ENCODE results near the gene SLC15A5. TPM values are rescaled to one million over a fixed set of nuclear protein-coding genes. Genes with fewer than 3 reads are reported as not detected.

Gene SLC15A5
- total and polyA plus RNA-seq, 2 of the 4 experiments (the other 2 are of a cell fraction) = not detected

DNA sequence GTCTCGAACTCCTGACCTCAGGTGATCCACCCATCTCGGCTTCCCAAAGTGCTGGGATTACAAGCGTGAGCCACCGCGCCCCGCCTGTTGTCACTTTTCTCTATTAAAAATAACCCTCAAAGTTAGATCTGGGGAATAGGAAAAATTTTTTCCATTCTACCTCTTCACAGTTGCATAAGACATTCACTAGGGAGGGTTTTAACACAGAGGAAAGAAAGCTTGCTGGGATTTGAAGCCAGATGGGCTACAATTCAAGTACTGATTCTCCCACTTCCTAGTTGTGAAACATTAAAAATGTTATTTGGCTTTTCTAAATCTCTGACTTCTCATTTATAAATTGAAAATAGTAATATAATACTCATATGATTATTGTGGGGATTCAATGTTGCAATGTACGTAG is 23.3 kb upstream of the SLC15A5 start:
- H3K9me1 ChIP-seq (ENCODE audit: insufficient read depth, low read length) = no peaks in the 10 kb centered on the region
- no peak overlapping the region for H2AK9ac ChIP-seq (replicated peaks; ENCODE audit: low read depth, low read length, poor library complexity)
- H2BK15ac ChIP-seq (ENCODE audit: low read depth, low read length) = no peak overlapping the region
- no peak overlapping the region for H2BK5ac ChIP-seq (ENCODE audit: low read depth, low read length, poor library complexity, severe bottlenecking)
- no peak overlapping the region for H3K14ac ChIP-seq (replicated peaks; ENCODE audit: low read depth, low read length)
- no peak overlapping the region for H2BK20ac ChIP-seq (ENCODE audit: low read depth, low read length)
- DNase-seq (no peak), ATAC-seq (ENCODE audit: low read depth) (no peak)
- H3K4ac ChIP-seq (ENCODE audit: low read depth, low read length) = no peak overlapping the region
- no peak overlapping the region for H4K91ac ChIP-seq (ENCODE audit: insufficient read depth, low read depth, low read length)
- no peaks in the 10 kb centered on the region for H3K79me1 ChIP-seq (ENCODE audit: low read depth in 1 of 2, low read length in 2 of 2)
- H3K27me3 ChIP-seq (ENCODE audit: control insufficient read depth, insufficient read depth, low read length) = no peaks in the 10 kb centered on the region; the same call in 1 of the 2 replicates
- H3K27ac ChIP-seq (ENCODE audit: insufficient read depth, low read length) = no peak overlapping the region
- H3K9ac ChIP-seq (ENCODE audit: low read depth, low read length) = no peak overlapping the region
- intact Hi-C loops (cut with micrococcal nuclease) = no loop called here
- no peak overlapping the region for H4K5ac ChIP-seq (ENCODE audit: low read depth, low read length)
- dilution Hi-C loops (cut with HindIII; ENCODE audit: low sequenced_read_pairs, unreplicated experiment) = no loop called here
- H3K56ac ChIP-seq (ENCODE audit: extremely low read depth, insufficient read depth, low read length) = no peak overlapping the region
- H2AK5ac ChIP-seq (ENCODE audit: low read depth, low read length) = no peak overlapping the region
- no peak overlapping the region for H2AFZ ChIP-seq (replicated peaks; ENCODE audit: low read length, poor library complexity)
- H3K4me1 ChIP-seq (ENCODE audit: control insufficient read depth, insufficient read depth, low read length) = no peaks in the 10 kb centered on the region
- H4K20me1 ChIP-seq (ENCODE audit: insufficient read depth, low read length) = no peaks in the 10 kb centered on the region
- no peak overlapping the region for H3K23ac ChIP-seq (ENCODE audit: low read depth, low read length)
- ChIA-PET CTCF (no interaction called here), POLR2A (ENCODE audit: unreplicated experiment) (no interaction called here)
- TF ChIP-seq, protein P1, sequence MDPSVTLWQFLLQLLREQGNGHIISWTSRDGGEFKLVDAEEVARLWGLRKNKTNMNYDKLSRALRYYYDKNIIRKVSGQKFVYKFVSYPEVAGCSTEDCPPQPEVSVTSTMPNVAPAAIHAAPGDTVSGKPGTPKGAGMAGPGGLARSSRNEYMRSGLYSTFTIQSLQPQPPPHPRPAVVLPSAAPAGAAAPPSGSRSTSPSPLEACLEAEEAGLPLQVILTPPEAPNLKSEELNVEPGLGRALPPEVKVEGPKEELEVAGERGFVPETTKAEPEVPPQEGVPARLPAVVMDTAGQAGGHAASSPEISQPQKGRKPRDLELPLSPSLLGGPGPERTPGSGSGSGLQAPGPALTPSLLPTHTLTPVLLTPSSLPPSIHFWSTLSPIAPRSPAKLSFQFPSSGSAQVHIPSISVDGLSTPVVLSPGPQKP (IDR thresholded peaks at IDR 0.05; ENCODE audit: borderline replicate concordance, low read depth, low read length) = no peak
- TF ChIP-seq CEBPB (IDR thresholded peaks at IDR 0.05; ENCODE audit: low read depth, low read length) (no peak), RCOR1 (IDR thresholded peaks at IDR 0.05; ENCODE audit: insufficient replicate concordance, low read length) (no peak), POLR2A (IDR thresholded peaks at IDR 0.05; ENCODE audit: low read depth, low read length) (no peak), NFE2L2 (IDR thresholded peaks at IDR 0.05; ENCODE audit: low read depth, low read length) (no peak), RFX5 (IDR thresholded peaks at IDR 0.05; ENCODE audit: low read depth, low read length) (no peak), MAZ (IDR thresholded peaks at IDR 0.05; ENCODE audit: borderline replicate concordance, low read depth, low read length) (no peak), FOS (IDR thresholded peaks at IDR 0.05; ENCODE audit: low read depth, low read length) (no peak)
- no peaks in the 10 kb centered on the region for H3K9me3 ChIP-seq (ENCODE audit: control insufficient read depth, insufficient read depth, low read length)
- H3K36me3 ChIP-seq (ENCODE audit: control insufficient read depth, insufficient read depth, low read length) = no peaks in the 10 kb centered on the region
- no peak overlapping the region for H4K8ac ChIP-seq (ENCODE audit: low read depth in 2 of 2, low read length in 2 of 2)
- no peak overlapping the region for H3K18ac ChIP-seq (ENCODE audit: low read depth, low read length)
- no peak overlapping the region for H3K4me2 ChIP-seq (ENCODE audit: low read depth, low read length)
- no TSS peak for BruUV-seq (replicated peaks)
- H2BK120ac ChIP-seq (ENCODE audit: low read depth, low read length) = no peak overlapping the region
- H3K4me3 ChIP-seq (ENCODE audit: insufficient read depth, low read depth, low read length) = no peak overlapping the region
- WGBS, 2 experiments (ENCODE audit: extremely low coverage in 2 of 2, insufficient read length in 1 of 2) = no CpG with 5 or more reads among the region's 7 CpGs
- in situ Hi-C loops (cut with MboI; ENCODE audit: low sequenced_read_pairs) = no loop called here

All from IMR-90 (cell line).